A549 treated with ZK216348 at 1 μM for 4 hours (cell line): ENCODE results near the gene GALC. TPM values are rescaled to one million over a fixed set of nuclear protein-coding genes. Genes with fewer than 3 reads are reported as not detected.

ENCODE experiments used
- total RNA-seq: library from RNA; stranded (reverse); fragments of 200-300 nt; extraction: Qiagen RNA extraction; gene quantifications from 5 replicates; pipeline ENCODE4 v1.2.3, GENCODE V29; 2022; ENCODE audit warnings: low read depth

Gene GALC
- total RNA-seq, result 9.5 to 13.2 TPM (median 12.2 TPM) in 5 replicates

DNA sequence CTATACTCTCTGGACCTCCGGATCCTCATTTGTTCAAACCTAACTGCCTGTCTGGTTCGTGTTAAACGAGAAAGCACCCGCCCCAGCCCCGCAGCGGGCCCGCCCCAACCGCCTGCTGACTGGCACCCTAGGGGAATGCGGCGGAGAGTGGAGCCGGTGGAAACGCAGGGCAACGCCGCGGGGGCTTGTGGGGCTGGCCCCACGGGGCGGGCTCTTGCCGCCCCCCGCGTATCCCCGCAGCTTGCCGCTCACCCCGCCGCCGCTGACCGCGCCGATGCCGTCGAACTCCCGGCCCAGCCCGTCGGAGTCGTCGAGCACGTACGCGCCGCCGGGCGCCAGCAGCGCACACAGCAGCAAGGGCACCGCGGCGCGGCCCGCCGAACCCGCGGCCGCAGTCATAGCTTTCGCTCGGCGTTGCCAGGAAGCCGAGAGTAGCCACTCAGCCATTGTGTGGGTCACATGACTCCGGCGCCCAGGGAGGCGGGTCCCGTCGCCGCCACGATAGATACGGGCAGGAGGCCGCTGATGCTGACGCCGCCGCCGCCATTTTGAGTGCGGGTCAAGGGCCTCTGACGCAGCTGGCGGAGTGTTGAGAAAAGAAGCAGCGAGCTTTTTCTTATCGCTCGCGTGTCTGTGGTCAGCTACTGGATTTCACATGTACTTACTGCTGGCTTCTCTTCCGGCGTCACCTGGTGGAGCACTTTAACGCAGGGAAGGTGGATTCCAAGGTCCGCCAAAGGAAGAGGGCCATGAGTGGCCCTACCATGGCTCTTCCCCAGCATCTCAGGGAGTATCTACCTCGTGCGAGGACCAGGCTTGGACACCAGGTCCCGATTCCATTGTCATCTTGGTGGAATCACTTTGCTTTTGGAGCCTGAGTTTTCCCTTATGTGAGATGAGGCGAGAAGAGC lies at the start of gene GALC:
Gene GALC (minus strand): TSS at position 465 of the 911 bp plus-strand sequence. CDS start 18 bp downstream, at position 447.

DNA sequence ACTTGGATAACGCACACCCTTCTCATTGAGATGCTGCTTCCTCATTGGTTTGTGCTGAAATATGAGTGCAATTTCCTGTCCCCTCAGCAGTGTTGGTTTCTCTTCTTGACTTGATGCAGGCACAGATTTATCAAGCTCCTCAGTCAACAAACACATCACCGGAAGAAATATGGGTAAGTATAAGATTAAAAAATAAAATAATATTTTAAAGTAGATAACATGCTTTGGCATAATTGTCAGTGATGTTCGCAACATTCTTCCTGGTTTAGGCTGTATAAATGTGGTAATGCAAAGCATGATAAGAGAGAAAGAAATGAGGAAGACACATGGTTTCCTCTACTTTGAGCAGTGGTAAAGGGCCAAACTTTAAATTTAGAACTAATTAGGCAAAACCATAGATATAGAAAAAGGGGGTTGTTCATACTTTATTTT lies 12.1 kb upstream of the GALC start, which contains the start of gene GPR65:
Gene GPR65 (plus strand): TSS at position 86 of the 432 bp plus-strand sequence. CDS start 5,713 bp downstream, outside the sequence.

Other genes starting within 250 kb of the GALC start
- not detected in 5 replicates for gene GPR65, start 12.0 kb upstream of the GALC start, total RNA-seq